Astrocyte (in vitro differentiated cells and primary cell): Measurements from ENCODE around the gene TP53RK. TPM values are rescaled to one million over a fixed set of nuclear protein-coding genes. Genes with fewer than 3 reads are reported as not detected.

ENCODE experiments used
- DNase-seq: peaks from one replicate; pipeline ENCODE4 v3.0.0-alpha.2; 2010; ENCODE audit warnings: low read depth
- FAIRE-seq: peaks from 2 replicates; lab custom pipeline; 2011; peaks lifted over from hg19 to GRCh38; lab: Jason Lieb, UNC
- H2AFZ ChIP-seq: 2 replicates; pipeline ENCODE4 v1.6.0; 2012; ENCODE audit warnings: low read depth, low read length, inconsistent platforms
- H3K27ac ChIP-seq: 2 replicates; pipeline ENCODE4 v1.5.1; 2011; ENCODE audit warnings: low read depth, low read length, inconsistent platforms
- H3K27me3 ChIP-seq: 2 replicates; pipeline ENCODE4 v1.6.0; 2011; ENCODE audit warnings: low read length, inconsistent platforms; ENCODE audit not compliant: insufficient read depth
- H3K36me3 ChIP-seq: 2 replicates; pipeline ENCODE4 v1.5.1; 2011; ENCODE audit warnings: low read length, inconsistent platforms; ENCODE audit not compliant: insufficient read depth
- H3K4me1 ChIP-seq: 2 replicates; pipeline ENCODE4 v1.5.1; 2011; ENCODE audit warnings: low read length, inconsistent platforms; ENCODE audit not compliant: insufficient read depth
- H3K4me2 ChIP-seq: 2 replicates; pipeline ENCODE4 v1.6.0; 2012; ENCODE audit warnings: low read length, inconsistent platforms
- H3K4me3 ChIP-seq: 2 replicates; pipeline ENCODE4 v1.5.1; 2011; ENCODE audit warnings: low read depth, mild to moderate bottlenecking, low read length, inconsistent platforms; ENCODE audit not compliant: insufficient read depth
- H3K79me2 ChIP-seq: 2 replicates; pipeline ENCODE4 v1.6.0; 2012; ENCODE audit warnings: mild to moderate bottlenecking, low read length, inconsistent platforms; ENCODE audit not compliant: insufficient read depth
- H3K9ac ChIP-seq: 2 replicates; pipeline ENCODE4 v1.6.0; 2012; ENCODE audit warnings: mild to moderate bottlenecking, low read length, inconsistent platforms
- H3K9me3 ChIP-seq: 2 replicates; pipeline ENCODE4 v1.5.1; 2012; ENCODE audit warnings: low read depth, mild to moderate bottlenecking, low read length, inconsistent platforms; ENCODE audit not compliant: insufficient read depth
- H4K20me1 ChIP-seq: 2 replicates; pipeline ENCODE4 v1.6.0; 2012; ENCODE audit warnings: low read length, inconsistent platforms; ENCODE audit not compliant: insufficient read depth
- H3K27ac Mint-ChIP-seq: one replicate; pipeline ENCODE4 v1.8.0; 2021; ENCODE audit warnings: mild to moderate bottlenecking, mixed read lengths; ENCODE audit not compliant: unreplicated experiment
- H3K27me3 Mint-ChIP-seq: one replicate; pipeline ENCODE4 v1.8.0; 2021; ENCODE audit warnings: low read depth, mixed read lengths; ENCODE audit not compliant: unreplicated experiment
- H3K36me3 Mint-ChIP-seq: one replicate; pipeline ENCODE4 v1.8.0; 2021; ENCODE audit warnings: low read depth, mixed read lengths; ENCODE audit not compliant: unreplicated experiment
- H3K4me1 Mint-ChIP-seq: one replicate; pipeline ENCODE4 v1.8.0; 2021; ENCODE audit warnings: low read depth, mixed read lengths; ENCODE audit not compliant: unreplicated experiment
- H3K4me3 Mint-ChIP-seq: one replicate; pipeline ENCODE4 v1.8.0; 2021; ENCODE audit warnings: mild to moderate bottlenecking, moderate library complexity, mixed read lengths; ENCODE audit not compliant: unreplicated experiment
- H3K9me3 Mint-ChIP-seq: one replicate; pipeline ENCODE4 v1.8.0; 2021; ENCODE audit warnings: mild to moderate bottlenecking, mixed read lengths; ENCODE audit not compliant: unreplicated experiment
- CTCF ChIP-seq: IDR thresholded peaks from 2 replicates; pipeline ENCODE4 v1.5.1; 2011; ENCODE audit warnings: low read depth, mild to moderate bottlenecking, inconsistent platforms, low read length, moderate library complexity; ENCODE audit not compliant: insufficient read depth
- EZH2 ChIP-seq: IDR thresholded peaks from 2 replicates; pipeline ENCODE4 v1.6.1; 2012; ENCODE audit warnings: mild to moderate bottlenecking, low read length, inconsistent platforms; ENCODE audit not compliant: insufficient read depth
- total RNA-seq: library from RNA; stranded (reverse); gene quantifications from 2 replicates; pipeline ENCODE4 v1.2.1, GENCODE V29; 2021

The TP53RK gene
- total RNA-seq, 1 donor from 2014 or later, result 16.0 TPM

- H3K4me3 Mint-ChIP-seq, result no peak overlapping the region
- no peak overlapping the region for H3K27ac ChIP-seq
- H3K4me2 ChIP-seq, result no peak overlapping the region
- no peaks in the 10 kb centered on the region for H3K4me1 ChIP-seq
- no peaks in the 10 kb centered on the region for H3K27me3 Mint-ChIP-seq
- H4K20me1 ChIP-seq, result no peaks in the 10 kb centered on the region
- FAIRE-seq, result no peak
- TF ChIP-seq EZH2 (no peak), CTCF (no peak)
- H3K36me3 ChIP-seq, result no peaks in the 10 kb centered on the region
- no peaks in the 10 kb centered on the region for H3K79me2 ChIP-seq
- no peak overlapping the region for H3K27ac Mint-ChIP-seq
- peaks cover 5% of the 10 kb centered on the region for H3K36me3 Mint-ChIP-seq
- no peaks in the 10 kb centered on the region for H3K27me3 ChIP-seq
- DNase-seq, result no peak
- peaks cover 12% of the 10 kb centered on the region for H3K4me1 Mint-ChIP-seq
- H2AFZ ChIP-seq, result no peak overlapping the region
- no peak overlapping the region for H3K4me3 ChIP-seq
- peaks cover 11% of the 10 kb centered on the region for H3K9me3 ChIP-seq
- H3K9me3 Mint-ChIP-seq, result peaks cover 21% of the 10 kb centered on the region
- no peak overlapping the region for H3K9ac ChIP-seq
These were observed 19.0 kb downstream of the TP53RK start for GRCh38 chr20:46670228-46670584.

DNA sequence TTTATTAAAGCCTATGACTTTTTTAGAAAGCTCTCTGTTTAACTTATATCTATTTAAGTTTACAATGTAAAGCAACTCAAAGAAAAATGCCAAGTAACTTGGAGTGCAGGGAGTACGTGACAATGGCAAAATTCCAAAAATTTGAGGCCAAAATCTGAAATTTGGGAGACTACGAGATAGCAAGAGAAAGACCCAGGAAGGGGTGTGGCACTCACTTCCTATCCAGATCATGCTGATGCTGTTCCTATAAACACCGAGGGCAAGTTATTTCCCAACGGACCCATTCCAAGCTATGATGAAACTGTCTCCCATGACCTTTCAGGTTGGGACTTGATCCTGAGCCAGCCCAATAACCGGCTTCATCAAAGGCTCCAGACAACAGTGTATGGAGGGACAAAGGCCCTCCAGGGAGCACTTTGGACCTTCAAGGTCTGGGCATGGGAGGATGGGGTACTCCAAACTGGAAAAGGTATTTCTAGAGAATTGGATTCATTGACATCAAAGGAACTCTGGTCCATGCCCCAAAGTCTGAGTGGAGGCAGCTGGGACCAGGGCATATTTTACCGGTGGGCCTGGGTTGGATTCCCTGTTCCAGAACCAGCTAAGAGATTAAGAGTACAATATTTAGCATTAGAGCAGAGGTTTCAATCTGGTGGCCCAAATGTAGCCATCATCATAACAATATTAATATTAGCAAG lies 22.3 kb downstream of the TP53RK start:
- no peaks in the 10 kb centered on the region for H3K36me3 ChIP-seq
- no peak for DNase-seq
- Mint-ChIP-seq H3K27me3 (no peaks in the 10 kb centered on the region), H3K27ac (no peak overlapping the region), H3K36me3 (peaks cover 3% of the 10 kb centered on the region), H3K9me3 (peaks cover 15% of the 10 kb centered on the region), H3K4me1 (no peaks in the 10 kb centered on the region), H3K4me3 (no peak overlapping the region)
- H3K9ac ChIP-seq, result no peak overlapping the region
- H3K4me1 ChIP-seq, result no peaks in the 10 kb centered on the region
- no peaks in the 10 kb centered on the region for H3K27me3 ChIP-seq
- no peak overlapping the region for H3K4me2 ChIP-seq
- H2AFZ ChIP-seq, result no peak overlapping the region
- FAIRE-seq, result no peak
- H3K79me2 ChIP-seq, result no peaks in the 10 kb centered on the region
- H4K20me1 ChIP-seq, result no peaks in the 10 kb centered on the region
- H3K9me3 ChIP-seq, result peaks cover 6% of the 10 kb centered on the region
- no peak overlapping the region for H3K4me3 ChIP-seq
- no peak for TF ChIP-seq EZH2
- TF ChIP-seq CTCF, result no peak
- no peak overlapping the region for H3K27ac ChIP-seq

GRCh38 chr20:46666306-46666705 lies 22.9 kb downstream of the TP53RK start:
- DNase-seq (no peak), FAIRE-seq (no peak)

More at GRCh38 chr20:46666306-46666705, 22.9 kb downstream of the TP53RK start:
- no peak overlapping the region for H3K9ac ChIP-seq
- no peaks in the 10 kb centered on the region for H3K36me3 ChIP-seq
- no peak overlapping the region for H3K4me2 ChIP-seq
- H2AFZ ChIP-seq, result no peak overlapping the region
- H3K27ac ChIP-seq, result no peak overlapping the region
- H3K4me1 Mint-ChIP-seq, result no peaks in the 10 kb centered on the region
- H3K27me3 ChIP-seq, result no peaks in the 10 kb centered on the region
- no peak overlapping the region for H3K4me3 ChIP-seq
- H3K27me3 Mint-ChIP-seq, result no peaks in the 10 kb centered on the region
- TF ChIP-seq EZH2 (no peak), CTCF (no peak)
- peaks cover 3% of the 10 kb centered on the region for H3K36me3 Mint-ChIP-seq
- no peak overlapping the region for H3K27ac Mint-ChIP-seq
- no peak overlapping the region for H3K4me3 Mint-ChIP-seq
- H4K20me1 ChIP-seq, result no peaks in the 10 kb centered on the region
- H3K79me2 ChIP-seq, result no peaks in the 10 kb centered on the region
- peaks cover 15% of the 10 kb centered on the region for H3K9me3 Mint-ChIP-seq
- no peaks in the 10 kb centered on the region for H3K4me1 ChIP-seq
- peaks cover 6% of the 10 kb centered on the region for H3K9me3 ChIP-seq
